ENCODE results near the gene NEURL1B.

GRCh38 chr5:172598251-172599203 is 42.5 kb upstream of the NEURL1B start:
- TF ChIP-seq REST (IDR thresholded peaks at IDR 0.05) (no peak), CTCF (IDR thresholded peaks at IDR 0.05) (no peak), POLR2A (IDR thresholded peaks at IDR 0.05; ENCODE audit: low read length) (no peak), KDM1A (IDR thresholded peaks at IDR 0.05; ENCODE audit: low read depth) (no peak), ZFP36 (IDR thresholded peaks at IDR 0.05; ENCODE audit: borderline replicate concordance, partially characterized antibody) (no peak), KDM5A (IDR thresholded peaks at IDR 0.05) (no peak), JUN (IDR thresholded peaks at IDR 0.05) (no peak), EP300 (IDR thresholded peaks at IDR 0.05) (no peak), BHLHE40 (IDR thresholded peaks at IDR 0.05; ENCODE audit: low read depth, low read length) (no peak), SMC3 (IDR thresholded peaks at IDR 0.05) (no peak), MAFK (IDR thresholded peaks at IDR 0.05; ENCODE audit: partially characterized antibody) (no peak), BCL3 (IDR thresholded peaks at IDR 0.05) (no peak)

Data from A549 (cell line).